Measurements from ENCODE around the gene SLC25A4.

DNA sequence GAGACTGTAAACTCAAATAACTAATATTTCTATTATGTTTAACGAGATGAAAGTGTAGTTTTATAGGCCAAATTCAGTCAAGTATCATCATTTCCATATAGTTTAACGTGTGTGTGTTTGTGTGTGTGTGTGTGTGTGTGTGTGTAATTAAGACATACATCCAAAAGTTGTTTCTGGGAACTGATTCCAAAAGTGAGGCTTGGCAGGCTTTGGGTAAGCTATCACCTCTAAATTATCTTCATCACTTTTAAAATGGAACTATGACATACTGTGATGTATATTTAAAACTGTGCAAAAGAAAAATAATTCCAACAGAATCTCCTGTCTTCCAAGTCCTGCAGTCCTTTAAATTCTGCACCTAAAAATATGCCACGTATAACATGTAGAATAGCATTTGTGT is 19.1 kb upstream of the SLC25A4 start:
- no peak for TF ChIP-seq CTCF (conservative IDR thresholded peaks at IDR 0.05; ENCODE audit: low read depth, low read length)
- TF ChIP-seq EZH2 (IDR thresholded peaks at IDR 0.05; ENCODE audit: borderline replicate concordance, low read depth, low read length, poor library complexity, severe bottlenecking), result no peak

Data from A673 (cell line).